ENCODE data around the gene DTX3L.
A peak's percentile ranks its signal among the peaks of the same experiment; 100 is the strongest.

The DTX3L gene

GRCh38 chr3:122564155-122564912 is at the start of gene DTX3L, which contains the start of gene PARP9:
TSS of gene DTX3L (plus strand) at chr3:122564338. CDS start at chr3:122564427, 89 bp downstream.
TSS of gene PARP9 (minus strand) at chr3:122564300. CDS start at chr3:122559620, 4,680 bp downstream.
- peak; percentile 94 for DNase-seq (ENCODE audit: low spot score)

DNA sequence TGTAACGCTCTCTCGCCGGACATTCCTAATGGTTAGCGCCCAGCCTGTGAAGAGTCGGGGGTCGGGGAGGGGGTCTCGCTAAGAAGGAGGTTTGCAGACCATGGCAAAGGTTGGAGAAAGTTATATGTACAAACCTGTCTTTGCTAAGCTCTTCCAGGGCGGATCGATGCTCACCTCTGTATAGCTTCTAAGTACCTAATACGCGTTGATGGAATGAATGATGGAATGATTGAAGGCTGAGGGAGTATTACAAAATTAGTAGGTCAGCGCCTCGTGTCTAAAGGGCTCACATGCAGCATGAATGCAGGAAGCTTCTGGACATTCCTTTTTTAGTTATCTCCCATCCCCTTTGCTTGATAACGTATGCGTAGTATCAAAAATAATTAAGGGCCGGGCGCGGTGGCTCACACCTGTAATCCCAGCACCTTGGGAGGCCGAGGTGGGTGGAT is 49.1 kb upstream of the DTX3L start:
- no peak for DNase-seq (ENCODE audit: low spot score)

GRCh38 chr3:122515870-122516269 is 48.3 kb upstream of the DTX3L start:
- DNase-seq (ENCODE audit: low spot score), result no peak

DNA sequence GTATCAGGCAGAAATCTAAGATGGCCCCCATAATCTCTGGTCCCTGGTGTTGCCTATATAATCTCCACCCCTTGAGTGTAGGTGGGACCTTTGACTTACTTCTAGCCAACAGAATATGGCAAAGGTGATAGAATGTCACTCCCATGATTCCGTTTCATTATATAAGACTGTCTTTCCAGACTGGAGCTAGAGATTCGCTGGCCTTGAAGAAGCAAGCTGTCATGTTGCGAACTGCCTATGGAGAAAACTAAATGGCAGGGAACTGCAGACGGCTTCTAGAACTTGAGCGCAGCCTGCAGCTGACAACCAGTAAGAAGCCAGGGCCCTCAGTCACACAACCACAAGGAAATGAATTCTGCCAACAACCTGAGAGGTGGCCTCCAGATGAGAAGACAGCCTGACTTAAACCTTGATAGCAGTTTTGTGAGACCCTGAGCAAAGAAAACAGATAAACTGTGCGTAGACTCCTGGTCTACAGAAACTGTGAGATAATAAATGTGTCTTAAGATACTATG is 47.2 kb upstream of the DTX3L start:
- no peak for DNase-seq (ENCODE audit: low spot score)

- no peak for DNase-seq (ENCODE audit: low spot score)
Measured at GRCh38 chr3:122519693-122520092, 44.4 kb upstream of the DTX3L start.

- no peak for DNase-seq (ENCODE audit: low spot score)
Measured at GRCh38 chr3:122520861-122521260, 43.3 kb upstream of the DTX3L start.

DNA sequence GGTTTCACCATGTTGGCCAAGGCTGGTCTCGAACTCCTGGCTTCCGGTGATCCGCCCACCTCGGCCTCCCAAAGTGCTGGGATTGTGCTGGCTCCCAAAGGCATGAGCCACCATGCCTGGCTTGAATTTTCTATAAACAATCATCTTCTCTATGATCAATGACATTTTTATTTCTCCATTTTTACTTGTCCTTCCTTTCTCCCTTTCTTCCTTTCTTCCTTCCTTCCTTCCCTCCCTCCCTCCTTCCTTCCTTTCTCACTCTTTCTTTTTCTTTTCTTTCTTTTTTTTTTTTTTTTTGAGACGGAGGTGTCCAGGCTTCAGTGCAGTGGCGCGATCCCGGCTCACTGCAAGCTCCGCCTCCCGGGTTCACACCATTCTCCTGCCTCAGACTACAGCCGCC is 40.8 kb upstream of the DTX3L start:
- DNase-seq (ENCODE audit: low spot score), result no peak

- no peak for DNase-seq (ENCODE audit: low spot score)
Measured at GRCh38 chr3:122530164-122530563, 34.0 kb upstream of the DTX3L start.

DNA sequence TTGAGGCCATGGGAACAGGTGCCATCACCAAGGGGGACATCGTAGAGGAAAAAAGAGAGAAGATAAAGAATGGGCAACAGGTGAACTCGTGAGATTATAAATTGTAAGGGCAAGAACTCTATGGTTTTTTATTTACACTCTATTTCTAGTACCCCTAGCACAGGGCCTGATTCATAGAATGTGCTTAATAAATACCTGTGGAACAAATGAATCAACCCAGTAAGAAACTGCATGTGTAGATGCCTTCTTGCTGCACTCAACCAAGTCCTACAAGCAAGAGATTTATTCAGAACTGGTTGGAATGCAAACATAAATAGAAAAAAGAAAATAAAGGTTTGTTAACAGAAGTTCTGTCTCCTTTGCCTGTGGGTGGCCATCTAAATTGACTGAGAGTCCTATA is 30.7 kb upstream of the DTX3L start:
- DNase-seq (ENCODE audit: low spot score), result no peak

DNA sequence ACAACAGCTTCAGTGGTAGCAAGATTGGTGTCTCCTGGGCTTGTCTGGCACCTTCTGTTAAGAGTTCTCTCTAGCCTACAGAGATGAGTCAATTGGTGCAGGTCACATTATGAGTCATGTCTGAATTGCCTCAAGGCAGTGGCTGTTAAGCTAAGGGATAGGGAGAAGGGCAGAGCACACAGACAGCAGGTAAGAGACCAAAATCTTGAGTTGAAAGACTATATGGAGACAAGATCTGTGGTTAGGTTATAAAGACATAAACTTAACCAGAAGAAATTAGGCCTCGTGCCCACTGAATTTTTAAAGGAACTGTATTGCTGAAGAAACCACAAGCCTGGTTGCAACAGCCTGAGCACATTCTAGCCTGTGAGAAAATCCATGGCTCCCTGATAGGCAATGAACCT is 30.2 kb upstream of the DTX3L start:
- DNase-seq (ENCODE audit: low spot score), result peak; percentile 64

- DNase-seq (ENCODE audit: low spot score), result no peak
Measured at GRCh38 chr3:122535964-122536631, 28.0 kb upstream of the DTX3L start.

DNA sequence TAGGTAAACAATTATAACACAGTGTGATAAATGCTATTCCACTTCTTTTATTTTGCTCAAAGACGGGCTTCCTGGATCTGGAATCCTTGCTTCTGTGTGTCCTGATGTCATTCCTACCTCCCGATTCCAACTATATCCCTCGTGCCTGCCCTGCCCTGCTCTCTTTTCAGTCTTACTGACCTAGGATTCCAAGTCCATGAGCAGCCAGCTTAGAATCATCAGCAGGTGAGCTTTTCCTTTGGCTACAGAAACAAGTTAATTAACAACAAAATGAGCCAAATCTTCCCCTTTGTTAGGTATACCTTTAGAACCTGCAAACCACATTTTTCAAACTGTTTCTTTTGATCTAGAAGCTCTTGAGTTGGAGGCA is 27.5 kb upstream of the DTX3L start:
- no peak for DNase-seq (ENCODE audit: low spot score)

- DNase-seq (ENCODE audit: low spot score), result no peak
Measured at GRCh38 chr3:122538956-122539490, 25.1 kb upstream of the DTX3L start.

DNA sequence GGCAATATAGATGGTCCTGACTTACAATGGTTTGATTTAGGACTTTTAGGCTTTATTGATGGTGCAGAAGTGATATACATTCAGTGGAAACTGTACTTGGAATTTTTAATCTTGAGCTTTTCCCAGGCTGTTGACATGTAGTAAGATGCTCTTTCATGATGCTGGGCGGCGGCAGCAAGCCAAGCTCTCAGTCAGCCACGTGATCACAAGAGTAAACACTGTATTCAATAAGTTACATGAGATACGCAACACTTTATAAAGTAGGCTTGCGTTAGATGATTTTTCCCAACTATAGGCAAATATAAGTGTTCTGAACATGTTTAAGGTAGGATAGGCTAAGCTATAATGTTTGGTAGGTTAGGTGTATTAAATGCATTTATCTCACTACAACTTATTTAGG is 18.0 kb upstream of the DTX3L start:
- no peak for DNase-seq (ENCODE audit: low spot score)

DNA sequence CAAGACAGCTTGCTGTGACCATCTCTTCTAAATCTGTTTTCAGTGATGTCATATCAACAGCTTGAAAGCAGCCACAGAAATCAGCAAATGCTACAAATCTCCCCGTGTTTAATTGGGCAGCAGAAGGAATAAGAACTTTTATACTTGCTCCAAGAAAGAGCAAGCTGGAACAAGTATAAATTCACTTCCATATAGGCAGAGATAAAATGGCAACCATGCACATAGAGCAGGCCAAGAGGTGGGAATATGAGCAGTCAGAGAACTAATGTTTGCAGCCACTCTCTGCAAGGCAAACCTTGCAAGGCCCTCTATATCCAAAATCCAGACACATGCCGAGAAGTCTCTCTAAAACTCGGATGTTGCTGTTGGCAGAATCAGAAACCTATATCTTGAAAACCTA is 16.1 kb upstream of the DTX3L start:
- no peak for DNase-seq (ENCODE audit: low spot score)

DNA sequence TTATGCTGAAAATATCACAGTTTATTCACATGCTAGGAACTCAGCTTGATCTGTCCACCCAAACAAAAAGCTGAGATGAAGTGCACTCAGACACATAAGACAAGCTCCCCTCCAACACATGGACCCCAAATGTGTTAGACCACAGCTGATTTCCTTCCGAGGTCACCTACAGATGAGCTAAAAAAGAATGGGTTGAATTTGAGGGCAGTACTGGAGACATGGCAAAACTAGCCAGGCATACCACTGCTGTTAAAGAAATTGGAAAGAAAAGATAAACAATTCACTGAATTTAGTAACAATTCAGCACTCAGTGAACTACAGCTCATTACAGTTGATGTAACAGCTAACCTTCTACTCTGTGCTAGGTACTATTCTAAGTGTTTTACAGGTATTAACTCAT is 15.5 kb upstream of the DTX3L start:
- no peak for DNase-seq (ENCODE audit: low spot score)

GRCh38 chr3:122553171-122553570 is 11.0 kb upstream of the DTX3L start:
- no peak for DNase-seq (ENCODE audit: low spot score)

DNA sequence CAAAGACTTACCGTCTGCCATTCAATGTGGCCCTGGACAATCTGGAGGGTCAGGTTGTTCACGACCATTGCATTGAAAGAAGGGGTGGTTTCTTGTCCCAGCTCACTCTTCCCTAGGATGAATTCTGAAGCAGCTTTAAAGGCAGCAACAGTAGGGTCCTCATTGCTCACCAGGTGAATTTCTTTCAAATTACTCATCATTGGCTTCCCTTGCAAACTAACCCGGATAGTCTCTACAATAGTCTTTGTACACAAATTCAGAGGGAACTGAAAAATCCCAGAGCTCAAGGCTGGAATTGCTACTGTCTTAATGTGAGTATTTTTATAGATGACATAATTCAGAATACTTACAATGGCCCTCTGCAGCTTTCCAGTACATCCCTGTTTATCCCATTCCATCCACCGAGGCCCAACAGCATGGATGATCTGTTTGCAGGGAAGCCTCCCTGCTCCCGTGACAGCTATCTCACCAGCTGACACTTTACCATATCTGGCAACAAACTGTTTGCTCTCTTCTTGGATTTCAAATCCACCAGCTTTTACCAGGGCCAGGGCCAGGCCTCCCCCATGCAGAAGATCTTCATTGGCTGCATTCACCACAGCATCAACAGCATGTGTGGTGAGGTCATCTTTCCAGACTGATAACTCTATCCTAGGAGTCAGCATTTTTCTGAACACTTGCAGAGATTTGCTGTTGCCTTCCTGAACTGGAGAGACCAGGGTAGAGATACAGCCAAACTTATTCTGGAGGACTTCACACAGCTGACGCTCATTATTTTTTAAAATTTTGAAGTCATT is 8.7 kb upstream of the DTX3L start:
- DNase-seq (ENCODE audit: low spot score), result no peak

DNA sequence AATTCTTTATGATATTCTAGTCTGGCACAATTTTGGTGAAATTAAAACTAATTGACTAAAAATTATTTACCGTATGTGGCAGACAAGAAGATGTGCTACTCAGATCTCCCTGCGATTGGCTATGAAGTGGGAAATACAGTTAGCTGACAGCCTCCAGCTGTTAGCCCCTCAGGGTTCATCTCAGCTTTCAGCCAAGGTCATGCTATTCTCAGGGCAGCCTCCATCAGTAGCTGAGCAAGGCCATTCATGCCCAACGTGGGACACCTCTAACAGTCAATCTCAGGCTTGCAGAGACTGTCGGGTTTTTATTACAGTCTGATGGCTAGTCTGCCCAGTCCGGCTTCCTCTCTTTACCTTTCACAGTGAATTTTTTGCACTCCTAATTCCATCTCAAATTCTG is 6.8 kb upstream of the DTX3L start:
- no peak for DNase-seq (ENCODE audit: low spot score)

GRCh38 chr3:122558605-122559004 is 5.5 kb upstream of the DTX3L start:
- DNase-seq (ENCODE audit: low spot score), result no peak

DNA sequence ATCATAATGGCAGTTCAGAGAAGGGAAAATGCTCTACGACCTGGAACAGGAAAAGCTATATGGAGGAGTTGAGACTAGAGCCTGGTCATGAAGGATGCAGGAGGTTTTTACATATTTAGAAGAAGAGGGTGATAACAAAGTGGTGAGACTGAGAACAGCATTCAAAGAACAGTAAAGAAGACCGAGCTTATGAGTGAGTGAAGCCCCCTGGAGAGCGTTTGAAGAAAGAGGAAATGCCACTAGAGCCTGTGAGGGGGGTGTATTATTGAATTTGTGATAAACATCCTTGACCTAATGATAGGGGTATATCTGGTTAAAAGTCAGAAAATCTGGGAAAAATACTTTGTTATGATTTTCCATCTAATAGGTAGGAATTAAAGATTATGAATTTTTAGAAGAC is 4.2 kb upstream of the DTX3L start:
- DNase-seq (ENCODE audit: low spot score), result no peak

DNA sequence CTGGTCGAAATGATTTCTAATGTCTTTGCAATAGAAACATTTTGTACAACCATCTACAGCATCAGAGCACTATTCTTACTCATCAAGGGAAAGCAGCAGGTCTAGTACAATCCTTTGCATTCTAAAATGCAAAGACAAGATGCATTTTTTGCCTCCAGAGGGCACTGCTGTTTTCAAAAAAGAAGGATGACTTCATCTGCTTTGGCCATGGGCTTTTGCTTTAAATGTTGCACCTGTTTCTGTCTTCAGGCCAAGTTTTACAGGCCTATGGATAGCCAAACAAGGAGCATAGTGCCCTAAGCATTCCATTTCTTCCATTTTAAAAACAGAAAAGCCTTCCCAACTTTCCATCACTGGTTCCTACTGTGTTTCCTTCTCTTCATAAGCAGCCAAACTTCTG is 3.5 kb upstream of the DTX3L start:
- peak; percentile 53 for DNase-seq (ENCODE audit: low spot score)

All from hepatic stellate cell (primary cell).